ENCODE data around the gene RYR1. TPM values are rescaled to one million over a fixed set of nuclear protein-coding genes. Genes with fewer than 3 reads are reported as not detected.

Gene RYR1
- total and polyA plus RNA-seq, 2 of the 8 experiments (the other 6 are each of a cell fraction or from before 2014, with no cell fraction given), result 5.8 to 11.8 TPM

- TF ChIP-seq SAP30 (IDR thresholded peaks at IDR 0.05; ENCODE audit: insufficient read depth, insufficient replicate concordance, low read length) (no peak), RAD21 (IDR thresholded peaks at IDR 0.05 in 1 of 2, conservative IDR thresholded peaks at IDR 0.05 in 1 of 2; ENCODE audit: low read depth in 2 of 2, low read length in 2 of 2) (no peak), SIRT6 (IDR thresholded peaks at IDR 0.05; ENCODE audit: low read length) (no peak), ATF2 (IDR thresholded peaks at IDR 0.05; ENCODE audit: low read length) (no peak), SP1 (IDR thresholded peaks at IDR 0.05; ENCODE audit: low read depth, low read length) (no peak)
Measured at GRCh38 chr19:38528931-38529330, 95.4 kb downstream of the RYR1 start (continued).
